ENCODE results near the gene PRKCZ.

- TF ChIP-seq CTCF (IDR thresholded peaks at IDR 0.05; ENCODE audit: insufficient read depth, low read length) (no peak), POLR2AphosphoS5 (IDR thresholded peaks at IDR 0.05; ENCODE audit: low read depth) (no peak)
- TF ChIP-seq, protein P1, sequence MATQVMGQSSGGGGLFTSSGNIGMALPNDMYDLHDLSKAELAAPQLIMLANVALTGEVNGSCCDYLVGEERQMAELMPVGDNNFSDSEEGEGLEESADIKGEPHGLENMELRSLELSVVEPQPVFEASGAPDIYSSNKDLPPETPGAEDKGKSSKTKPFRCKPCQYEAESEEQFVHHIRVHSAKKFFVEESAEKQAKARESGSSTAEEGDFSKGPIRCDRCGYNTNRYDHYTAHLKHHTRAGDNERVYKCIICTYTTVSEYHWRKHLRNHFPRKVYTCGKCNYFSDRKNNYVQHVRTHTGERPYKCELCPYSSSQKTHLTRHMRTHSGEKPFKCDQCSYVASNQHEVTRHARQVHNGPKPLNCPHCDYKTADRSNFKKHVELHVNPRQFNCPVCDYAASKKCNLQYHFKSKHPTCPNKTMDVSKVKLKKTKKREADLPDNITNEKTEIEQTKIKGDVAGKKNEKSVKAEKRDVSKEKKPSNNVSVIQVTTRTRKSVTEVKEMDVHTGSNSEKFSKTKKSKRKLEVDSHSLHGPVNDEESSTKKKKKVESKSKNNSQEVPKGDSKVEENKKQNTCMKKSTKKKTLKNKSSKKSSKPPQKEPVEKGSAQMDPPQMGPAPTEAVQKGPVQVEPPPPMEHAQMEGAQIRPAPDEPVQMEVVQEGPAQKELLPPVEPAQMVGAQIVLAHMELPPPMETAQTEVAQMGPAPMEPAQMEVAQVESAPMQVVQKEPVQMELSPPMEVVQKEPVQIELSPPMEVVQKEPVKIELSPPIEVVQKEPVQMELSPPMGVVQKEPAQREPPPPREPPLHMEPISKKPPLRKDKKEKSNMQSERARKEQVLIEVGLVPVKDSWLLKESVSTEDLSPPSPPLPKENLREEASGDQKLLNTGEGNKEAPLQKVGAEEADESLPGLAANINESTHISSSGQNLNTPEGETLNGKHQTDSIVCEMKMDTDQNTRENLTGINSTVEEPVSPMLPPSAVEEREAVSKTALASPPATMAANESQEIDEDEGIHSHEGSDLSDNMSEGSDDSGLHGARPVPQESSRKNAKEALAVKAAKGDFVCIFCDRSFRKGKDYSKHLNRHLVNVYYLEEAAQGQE (IDR thresholded peaks at IDR 0.05; ENCODE audit: insufficient replicate concordance, low read depth): no peak
These were observed 827 bp downstream of the PRKCZ start for GRCh38 chr1:2050793-2051682.

Measured in HL-60 (cell line).